ENCODE results near the gene PTPRU. TPM values are rescaled to one million over a fixed set of nuclear protein-coding genes. Genes with fewer than 3 reads are reported as not detected.
A peak's percentile ranks its signal among the peaks of the same experiment; 100 is the strongest.

PTPRU gene
- total RNA-seq, 4 donors from 2014 or later, result 5.6 to 9.7 (median 7.4) TPM

DNA sequence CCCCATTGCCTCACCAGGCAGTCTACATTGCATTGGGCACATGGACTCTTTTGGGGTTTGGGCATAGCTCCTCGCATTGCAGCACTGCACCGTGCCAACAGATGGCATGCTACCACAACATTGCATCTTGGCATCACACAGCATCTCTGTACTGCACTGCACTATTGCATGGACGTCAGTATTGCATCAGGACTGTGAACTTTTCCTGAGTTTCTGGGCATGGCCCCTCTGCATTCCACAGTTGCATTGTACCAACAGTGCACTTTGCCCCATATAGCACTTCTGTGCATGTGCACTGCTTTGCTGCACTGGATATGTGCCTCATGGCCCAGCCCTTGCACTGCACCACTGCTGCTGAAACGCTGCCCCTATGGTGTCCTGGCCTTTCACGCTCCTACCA, 9.6 kb downstream of the PTPRU start:
- intact Hi-C loops (cut with DNase I; ENCODE audit: low total_unique reads) (no loop called here), in situ Hi-C loops (cut with MboI; ENCODE audit: low pct_ligation_motif_present in 1 of 4, low pct_unique_long_range_greater_than_20kb in 1 of 4, low sequenced_read_pairs in 3 of 4) (loop anchor here (10.0 to 25.0 kb wide), 5 partner anchors 841 to 1466 kb away; partner anchors contain the start of gene MATN1 (in 1 of the 4))
- Histone ChIP-seq H3K27ac (no peak overlapping the region), H3K9me3 (no peaks in the 10 kb centered on the region), H3K27me3 (no peaks in the 10 kb centered on the region), H3K36me3 (no peaks in the 10 kb centered on the region), H3K4me3 (no peak overlapping the region), H3K4me1 (no peaks in the 10 kb centered on the region)
- TF ChIP-seq EP300 (IDR thresholded peaks at IDR 0.05; ENCODE audit: low read depth) (no peak), CTCF (IDR thresholded peaks at IDR 0.05) (peak in 4 of 5 experiments; percentile 50 to 72 (median 52))
- 48 to 76% methylated on average over 2 to 5 of the region's 5 CpGs for WGBS, 2 donors (ENCODE audit: low coverage in 1 of 2)
- DNase-seq, result peak; percentile 27

DNA sequence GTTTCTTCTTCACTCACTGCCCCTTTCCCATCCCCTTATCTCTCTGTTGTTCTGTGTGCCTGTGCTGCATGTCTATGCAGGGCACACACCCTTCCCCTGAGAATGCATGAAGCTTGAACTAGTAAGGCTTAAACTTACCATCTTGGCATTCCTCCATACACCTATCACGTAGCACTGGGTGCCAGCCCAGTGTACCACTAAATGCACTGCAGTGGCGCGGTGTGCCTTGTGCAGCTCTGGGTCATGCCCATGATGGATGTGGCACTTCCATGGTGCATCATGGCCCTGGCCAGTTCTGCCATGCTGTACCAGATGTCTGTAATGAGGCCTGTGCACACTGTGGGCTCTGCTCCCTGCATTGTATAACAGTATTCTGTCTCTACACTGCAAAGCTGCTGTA, 10.7 kb downstream of the PTPRU start:
- in situ Hi-C loops (cut with MboI; ENCODE audit: low pct_ligation_motif_present in 1 of 4, low pct_unique_long_range_greater_than_20kb in 1 of 4, low sequenced_read_pairs in 3 of 4), result loop anchor here (10.0 to 25.0 kb wide), 5 partner anchors 840 to 1465 kb away; partner anchors contain the start of gene MATN1 (in 1 of the 4)
- no peak overlapping the region for H3K4me3 ChIP-seq
- H3K4me1 ChIP-seq, result no peaks in the 10 kb centered on the region
- intact Hi-C loops (cut with DNase I; ENCODE audit: low total_unique reads), result no loop called here
- H3K36me3 ChIP-seq, result no peaks in the 10 kb centered on the region
- H3K9me3 ChIP-seq, result no peaks in the 10 kb centered on the region
- H3K27me3 ChIP-seq, result no peaks in the 10 kb centered on the region
- TF ChIP-seq POLR2A (IDR thresholded peaks at IDR 0.05) (no peak), EP300 (IDR thresholded peaks at IDR 0.05; ENCODE audit: low read depth) (no peak), POLR2AphosphoS5 (IDR thresholded peaks at IDR 0.05) (no peak), CTCF (IDR thresholded peaks at IDR 0.05) (no peak)
- DNase-seq, result no peak
- H3K27ac ChIP-seq, result no peak overlapping the region
- WGBS, 2 donors (ENCODE audit: low coverage in 1 of 2), result 67% methylated on average over 3 of the region's 3 CpGs; no CpG with 5 or more reads in 1 of the 2 donors

GRCh38 chr1:29247571-29248273, 11.4 kb downstream of the PTPRU start:
- Histone ChIP-seq H3K36me3 (no peaks in the 10 kb centered on the region), H3K27me3 (no peaks in the 10 kb centered on the region), H3K27ac (no peak overlapping the region), H3K4me1 (no peaks in the 10 kb centered on the region), H3K4me3 (no peak overlapping the region), H3K9me3 (no peaks in the 10 kb centered on the region)
- WGBS, 2 donors (ENCODE audit: low coverage in 1 of 2), result 72% methylated on average over 8 of the region's 8 CpGs; no CpG with 5 or more reads in 1 of the 2 donors
- in situ Hi-C loops (cut with MboI; ENCODE audit: low pct_ligation_motif_present in 1 of 4, low pct_unique_long_range_greater_than_20kb in 1 of 4, low sequenced_read_pairs in 3 of 4) (loop anchor here (10.0 to 25.0 kb wide), 5 partner anchors 840 to 1465 kb away; partner anchors contain the start of gene MATN1 (in 1 of the 4)), intact Hi-C loops (cut with DNase I; ENCODE audit: low total_unique reads) (no loop called here)
- no peak for TF ChIP-seq CTCF (IDR thresholded peaks at IDR 0.05)
- no peak for TF ChIP-seq POLR2A (IDR thresholded peaks at IDR 0.05)
- no peak for TF ChIP-seq EP300 (IDR thresholded peaks at IDR 0.05; ENCODE audit: low read depth)
- no peak for TF ChIP-seq POLR2AphosphoS5 (IDR thresholded peaks at IDR 0.05)
- DNase-seq, result no peak

GRCh38 chr1:29248409-29248808, 12.1 kb downstream of the PTPRU start:
- in situ Hi-C loops (cut with MboI; ENCODE audit: low pct_ligation_motif_present in 1 of 4, low pct_unique_long_range_greater_than_20kb in 1 of 4, low sequenced_read_pairs in 3 of 4) (loop anchor here (10.0 to 25.0 kb wide), 5 partner anchors 839 to 1464 kb away; partner anchors contain the start of gene MATN1 (in 1 of the 4)), intact Hi-C loops (cut with DNase I; ENCODE audit: low total_unique reads) (no loop called here)
- Histone ChIP-seq H3K9me3 (no peaks in the 10 kb centered on the region), H3K4me1 (no peaks in the 10 kb centered on the region), H3K4me3 (no peak overlapping the region), H3K36me3 (no peaks in the 10 kb centered on the region), H3K27me3 (no peaks in the 10 kb centered on the region), H3K27ac (no peak overlapping the region)
- TF ChIP-seq POLR2AphosphoS5 (IDR thresholded peaks at IDR 0.05) (no peak), POLR2A (IDR thresholded peaks at IDR 0.05) (no peak), CTCF (IDR thresholded peaks at IDR 0.05) (no peak), EP300 (IDR thresholded peaks at IDR 0.05; ENCODE audit: low read depth) (no peak)
- no peak for DNase-seq
- 82% methylated on average over 2 of the region's 2 CpGs; no CpG with 5 or more reads in 1 of the 2 donors for WGBS, 2 donors (ENCODE audit: low coverage in 1 of 2)

Data from transverse colon (tissue), 4 donors.